ENCODE data around the gene ACAT2. TPM values are rescaled to one million over a fixed set of nuclear protein-coding genes. Genes with fewer than 3 reads are reported as not detected.

Gene ACAT2
- total RNA-seq, 4 donors from 2014 or later: 5.6 to 19.6 (median 11.2) TPM

GRCh38 chr6:159761129-159761872 lies 544 bp upstream of the ACAT2 start:
- DNase-seq: peak; percentile 31 to 42
- intact Hi-C loops (cut with DNase I; ENCODE audit: low total_unique reads): loop anchor here (5.0 kb wide), 1 partner anchor 34 kb away; the partner anchor contains the start of gene WTAP

GRCh38 chr6:159762681-159763293 lies 942 bp downstream of the ACAT2 start:
- H3K4me1 ChIP-seq: no peaks in the 10 kb centered on the region
- H3K27me3 ChIP-seq: no peaks in the 10 kb centered on the region
- no peak for DNase-seq
- H3K36me3 ChIP-seq: no peaks in the 10 kb centered on the region
- no peak for TF ChIP-seq CTCF (IDR thresholded peaks at IDR 0.05)
- no peak for TF ChIP-seq POLR2A (IDR thresholded peaks at IDR 0.05)
- H3K4me3 ChIP-seq: peak overlapping the region; percentile 92 to 98
- intact Hi-C loops (cut with DNase I; ENCODE audit: low total_unique reads): loop anchor here (5.0 kb wide), 1 partner anchor 35 kb away; the partner anchor contains the start of gene WTAP
- H3K27ac ChIP-seq: peak overlapping the region; percentile 99 to 100
- no peaks in the 10 kb centered on the region for H3K9me3 ChIP-seq

More at GRCh38 chr6:159761129-159761872, 544 bp upstream of the ACAT2 start:
- H3K27ac ChIP-seq: peak overlapping the region; percentile 99 to 100
- no peak for TF ChIP-seq POLR2A (IDR thresholded peaks at IDR 0.05)
- no peaks in the 10 kb centered on the region for H3K36me3 ChIP-seq
- H3K9me3 ChIP-seq: no peaks in the 10 kb centered on the region
- peak overlapping the region; percentile 92 to 98 for H3K4me3 ChIP-seq
- no peaks in the 10 kb centered on the region for H3K27me3 ChIP-seq
- no peaks in the 10 kb centered on the region for H3K4me1 ChIP-seq

- H3K27ac ChIP-seq: no peak overlapping the region
- DNase-seq: no peak
- no peaks in the 10 kb centered on the region for H3K27me3 ChIP-seq
- no peaks in the 10 kb centered on the region for H3K9me3 ChIP-seq
- H3K4me3 ChIP-seq: no peak overlapping the region
- TF ChIP-seq CTCF (IDR thresholded peaks at IDR 0.05) (no peak), POLR2A (IDR thresholded peaks at IDR 0.05) (no peak)
- H3K36me3 ChIP-seq: no peaks in the 10 kb centered on the region
- no peaks in the 10 kb centered on the region for H3K4me1 ChIP-seq
- intact Hi-C loops (cut with DNase I; ENCODE audit: low total_unique reads): no loop called here
These were observed 5.1 kb downstream of the ACAT2 start for GRCh38 chr6:159766906-159767305.

GRCh38 chr6:159769470-159769869 lies 7.6 kb downstream of the ACAT2 start:
- intact Hi-C loops (cut with DNase I; ENCODE audit: low total_unique reads): no loop called here
- Histone ChIP-seq H3K4me3 (no peak overlapping the region), H3K4me1 (no peaks in the 10 kb centered on the region), H3K27ac (no peak overlapping the region), H3K9me3 (no peaks in the 10 kb centered on the region), H3K27me3 (no peaks in the 10 kb centered on the region), H3K36me3 (no peaks in the 10 kb centered on the region)
- DNase-seq: no peak
- TF ChIP-seq CTCF (IDR thresholded peaks at IDR 0.05): no peak
- no peak for TF ChIP-seq POLR2A (IDR thresholded peaks at IDR 0.05)

GRCh38 chr6:159772196-159772595 lies 10.4 kb downstream of the ACAT2 start:
- no peaks in the 10 kb centered on the region for H3K4me1 ChIP-seq
- TF ChIP-seq CTCF (IDR thresholded peaks at IDR 0.05): no peak
- no peak for TF ChIP-seq POLR2A (IDR thresholded peaks at IDR 0.05)
- no peak for DNase-seq
- H3K36me3 ChIP-seq: no peaks in the 10 kb centered on the region
- no peaks in the 10 kb centered on the region for H3K9me3 ChIP-seq
- intact Hi-C loops (cut with DNase I; ENCODE audit: low total_unique reads): no loop called here
- no peaks in the 10 kb centered on the region for H3K27me3 ChIP-seq
- H3K27ac ChIP-seq: no peak overlapping the region
- H3K4me3 ChIP-seq: no peak overlapping the region
